GM12892 (cell line): ENCODE measurements around the gene PACS1.

Source experiments
- POLR2A ChIP-seq: IDR thresholded peaks from 2 replicates; pipeline ENCODE4 v1.6.1; 2011; ENCODE audit warnings: low read depth, low read length, control low read depth
- POLR2AphosphoS5 ChIP-seq: IDR thresholded peaks from 2 replicates; pipeline ENCODE4 v1.6.1; 2011; ENCODE audit warnings: low read depth, low read length, control low read depth
- TAF1 ChIP-seq: IDR thresholded peaks from 2 replicates; pipeline ENCODE4 v1.6.1; 2011; ENCODE audit warnings: low read depth, mild to moderate bottlenecking, control low read depth, low read length, borderline replicate concordance

DNA sequence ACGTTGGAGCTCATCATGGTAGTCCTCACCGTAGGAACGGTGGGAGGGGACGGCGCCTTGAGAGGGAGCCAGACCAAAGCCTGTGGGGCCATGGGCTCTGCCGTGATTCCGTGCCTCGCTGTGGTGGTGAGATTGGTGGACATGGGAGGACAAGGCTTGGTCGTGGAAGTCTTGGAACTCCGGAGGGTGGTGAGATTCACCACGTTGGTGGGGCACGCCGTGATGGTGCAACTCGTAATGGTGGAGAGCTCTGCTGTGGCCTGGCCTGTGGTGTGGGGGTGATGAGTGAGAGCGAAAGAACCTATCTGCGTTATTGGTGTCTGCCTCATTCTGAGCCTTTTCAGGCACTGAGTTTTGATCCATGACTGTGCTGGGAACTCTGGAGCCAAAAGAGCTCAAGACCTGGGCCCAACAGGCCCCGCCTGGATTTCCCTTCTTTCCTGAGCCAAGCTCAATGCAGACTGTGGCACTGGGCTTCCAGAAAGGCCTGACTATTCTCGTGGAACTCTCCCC, 44.0 kb upstream of the PACS1 start, which contains the start of gene CATSPER1:
- TF ChIP-seq TAF1 (no peak), POLR2AphosphoS5 (no peak), POLR2A (no peak)
